ENCODE data around the gene AHCYL2. TPM values are rescaled to one million over a fixed set of nuclear protein-coding genes. Genes with fewer than 3 reads are reported as not detected.

The AHCYL2 gene
- total RNA-seq, 2 experiments from 2014 or later: 10.0 to 12.1 TPM

- H3K4me1 Mint-ChIP-seq: no peaks in the 10 kb centered on the region
- no peak overlapping the region for H3K27ac Mint-ChIP-seq
- peaks cover 10% of the 10 kb centered on the region for H3K27me3 Mint-ChIP-seq
- H3K4me3 Mint-ChIP-seq: no peak overlapping the region
- no peaks in the 10 kb centered on the region for H3K9me3 Mint-ChIP-seq
- POLR2A ChIA-PET: no interaction called here
- DNase-seq (no peak), ATAC-seq (ENCODE audit: low read depth) (no peak)
- no peaks in the 10 kb centered on the region for H3K36me3 Mint-ChIP-seq
Observed at GRCh38 chr7:129199406-129199805, 25.4 kb upstream of the AHCYL2 start.

DNA sequence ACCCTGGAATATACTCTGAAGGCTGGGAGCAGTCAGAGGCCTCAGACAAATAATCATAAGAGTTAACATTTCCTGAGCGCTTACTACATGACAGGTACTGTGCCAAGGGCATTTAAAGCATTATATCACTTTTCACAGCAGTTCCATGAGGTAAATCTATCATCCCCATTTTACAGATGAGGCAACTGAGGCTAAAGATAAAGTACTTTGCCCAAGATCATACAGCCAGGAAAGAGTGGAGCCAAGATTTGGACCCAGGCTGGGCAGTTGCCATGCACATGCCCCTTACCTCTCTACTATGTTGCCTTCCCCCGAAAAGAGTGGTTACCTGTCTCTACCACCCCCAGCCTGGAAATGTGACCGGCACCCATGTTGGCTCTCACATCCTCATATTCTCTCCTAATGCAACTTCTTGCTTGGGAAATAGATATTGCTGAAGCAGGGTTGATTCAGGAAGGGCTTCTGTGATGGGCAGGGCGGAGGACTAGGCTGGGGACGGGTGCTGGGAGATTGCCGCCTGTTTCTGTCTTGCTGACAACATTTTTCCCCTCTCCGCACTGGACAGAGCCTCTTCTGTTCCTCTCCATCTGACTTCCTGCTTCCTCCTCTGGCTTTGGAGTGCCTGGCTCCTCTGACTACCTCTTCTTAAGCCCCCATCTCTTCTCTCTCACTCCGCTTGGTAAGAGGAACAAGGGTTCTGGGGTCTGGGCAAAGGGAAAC lies 22.6 kb upstream of the AHCYL2 start:
- Mint-ChIP-seq H3K27ac (no peak overlapping the region), H3K4me1 (peaks cover 3% of the 10 kb centered on the region), H3K27me3 (peaks cover 6% of the 10 kb centered on the region), H3K9me3 (no peaks in the 10 kb centered on the region), H3K4me3 (no peak overlapping the region), H3K36me3 (no peaks in the 10 kb centered on the region)
- ATAC-seq (ENCODE audit: low read depth): no peak
- POLR2A ChIA-PET: no interaction called here
- no peak for DNase-seq

GRCh38 chr7:129203050-129203741 lies 21.6 kb upstream of the AHCYL2 start:
- H3K4me1 Mint-ChIP-seq: peaks cover 3% of the 10 kb centered on the region
- no peaks in the 10 kb centered on the region for H3K9me3 Mint-ChIP-seq
- no peak overlapping the region for H3K4me3 Mint-ChIP-seq
- ATAC-seq (ENCODE audit: low read depth) (no peak), DNase-seq (no peak)
- H3K27ac Mint-ChIP-seq: no peak overlapping the region
- POLR2A ChIA-PET: no interaction called here
- no peaks in the 10 kb centered on the region for H3K36me3 Mint-ChIP-seq
- peaks cover 5% of the 10 kb centered on the region for H3K27me3 Mint-ChIP-seq

DNA sequence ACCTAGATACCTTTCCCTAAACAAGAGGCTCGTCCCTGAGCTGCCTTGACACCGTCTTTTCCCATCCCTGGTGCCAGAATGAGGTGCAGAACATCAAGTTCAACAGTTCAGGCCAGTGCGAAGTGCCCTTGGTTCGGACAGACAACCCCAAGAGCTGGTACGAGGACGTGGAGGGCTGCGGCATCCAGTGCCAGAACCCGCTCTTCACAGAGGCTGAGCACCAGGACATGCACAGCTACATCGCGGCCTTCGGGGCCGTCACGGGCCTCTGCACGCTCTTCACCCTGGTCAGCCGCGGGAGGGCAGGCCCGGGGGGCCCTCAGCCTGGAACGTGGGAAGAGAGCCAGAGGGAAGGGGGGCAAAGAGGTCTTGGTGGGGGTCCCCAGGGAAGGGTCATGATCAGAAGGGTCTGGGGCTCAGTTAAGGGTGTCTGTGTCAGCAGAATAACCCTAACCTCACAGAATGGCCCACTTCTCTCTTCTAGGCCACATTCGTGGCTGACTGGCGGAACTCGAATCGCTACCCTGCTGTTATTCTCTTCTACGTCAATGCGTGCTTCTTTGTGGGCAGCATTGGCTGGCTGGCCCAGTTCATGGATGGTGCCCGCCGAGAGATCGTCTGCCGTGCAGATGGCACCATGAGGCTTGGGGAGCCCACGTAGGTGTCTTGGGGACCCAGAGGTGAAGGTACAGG lies 19.6 kb upstream of the AHCYL2 start:
- POLR2A ChIA-PET: no interaction called here
- no peak overlapping the region for H3K27ac Mint-ChIP-seq
- H3K36me3 Mint-ChIP-seq: no peaks in the 10 kb centered on the region
- H3K4me1 Mint-ChIP-seq: peaks cover 3% of the 10 kb centered on the region
- H3K4me3 Mint-ChIP-seq: no peak overlapping the region
- no peak for DNase-seq
- no peak for ATAC-seq (ENCODE audit: low read depth)
- no peaks in the 10 kb centered on the region for H3K9me3 Mint-ChIP-seq
- peaks cover 3% of the 10 kb centered on the region for H3K27me3 Mint-ChIP-seq

GRCh38 chr7:129205987-129206785 lies 18.6 kb upstream of the AHCYL2 start:
- H3K9me3 Mint-ChIP-seq: no peaks in the 10 kb centered on the region
- no peaks in the 10 kb centered on the region for H3K36me3 Mint-ChIP-seq
- POLR2A ChIA-PET: no interaction called here
- H3K4me3 Mint-ChIP-seq: no peak overlapping the region
- ATAC-seq (ENCODE audit: low read depth) (no peak), DNase-seq (no peak)
- peaks cover 3% of the 10 kb centered on the region for H3K27me3 Mint-ChIP-seq
- no peak overlapping the region for H3K27ac Mint-ChIP-seq
- peaks cover 5% of the 10 kb centered on the region for H3K4me1 Mint-ChIP-seq

DNA sequence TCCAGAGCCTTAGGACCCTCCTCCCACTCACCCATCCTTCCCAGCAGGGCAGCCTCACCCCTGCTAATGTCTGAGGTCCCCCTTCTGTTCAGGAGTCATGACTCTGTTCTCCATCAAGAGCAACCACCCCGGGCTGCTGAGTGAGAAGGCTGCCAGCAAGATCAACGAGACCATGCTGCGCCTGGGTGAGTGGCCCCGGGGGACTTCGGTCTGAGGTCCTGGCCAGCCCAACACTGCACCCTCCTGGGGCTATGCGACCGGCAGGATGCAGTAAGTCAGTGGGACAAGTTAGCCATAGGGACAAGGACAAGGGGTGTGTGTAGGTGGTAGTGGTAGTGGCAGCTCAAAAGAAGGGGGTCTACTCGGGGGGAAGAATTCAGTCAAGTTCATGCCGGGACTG lies 16.2 kb upstream of the AHCYL2 start:
- Mint-ChIP-seq H3K4me3 (no peak overlapping the region), H3K4me1 (peaks cover 5% of the 10 kb centered on the region), H3K27me3 (peaks cover 3% of the 10 kb centered on the region), H3K27ac (no peak overlapping the region), H3K9me3 (no peaks in the 10 kb centered on the region), H3K36me3 (no peaks in the 10 kb centered on the region)
- DNase-seq (no peak), ATAC-seq (ENCODE audit: low read depth) (no peak)
- POLR2A ChIA-PET: no interaction called here

GRCh38 chr7:129209067-129209926 lies 15.5 kb upstream of the AHCYL2 start:
- no peak for DNase-seq
- ATAC-seq (ENCODE audit: low read depth): no peak
- Mint-ChIP-seq H3K4me3 (no peak overlapping the region), H3K9me3 (no peaks in the 10 kb centered on the region), H3K27ac (no peak overlapping the region), H3K27me3 (peaks cover 3% of the 10 kb centered on the region), H3K36me3 (no peaks in the 10 kb centered on the region), H3K4me1 (peaks cover 5% of the 10 kb centered on the region)
- POLR2A ChIA-PET: no interaction called here

- DNase-seq (peak; percentile 83), ATAC-seq (ENCODE audit: low read depth) (peak; percentile 82)
- no peaks in the 10 kb centered on the region for H3K36me3 Mint-ChIP-seq
- no peak overlapping the region for H3K4me3 Mint-ChIP-seq
- H3K27me3 Mint-ChIP-seq: peaks cover 3% of the 10 kb centered on the region
- POLR2A ChIA-PET: no interaction called here
- peaks cover 5% of the 10 kb centered on the region for H3K4me1 Mint-ChIP-seq
- no peak overlapping the region for H3K27ac Mint-ChIP-seq
- no peaks in the 10 kb centered on the region for H3K9me3 Mint-ChIP-seq
Observed at GRCh38 chr7:129210256-129210988, 14.4 kb upstream of the AHCYL2 start.

GRCh38 chr7:129210989-129211312 lies 13.9 kb upstream of the AHCYL2 start:
- POLR2A ChIA-PET: no interaction called here

DNA sequence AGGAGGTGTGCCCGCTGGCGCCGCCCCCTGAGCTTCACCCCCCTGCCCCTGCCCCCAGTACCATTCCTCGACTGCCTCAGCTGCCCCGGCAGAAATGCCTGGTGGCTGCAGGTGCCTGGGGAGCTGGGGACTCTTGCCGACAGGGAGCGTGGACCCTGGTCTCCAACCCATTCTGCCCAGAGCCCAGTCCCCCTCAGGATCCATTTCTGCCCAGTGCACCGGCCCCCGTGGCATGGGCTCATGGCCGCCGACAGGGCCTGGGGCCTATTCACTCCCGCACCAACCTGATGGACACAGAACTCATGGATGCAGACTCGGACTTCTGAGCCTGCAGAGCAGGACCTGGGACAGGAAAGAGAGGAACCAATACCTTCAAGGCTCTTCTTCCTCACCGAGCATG lies 12.7 kb upstream of the AHCYL2 start:
- no peak for ATAC-seq (ENCODE audit: low read depth)
- H3K4me1 Mint-ChIP-seq: peaks cover 2% of the 10 kb centered on the region
- no peaks in the 10 kb centered on the region for H3K36me3 Mint-ChIP-seq
- DNase-seq: no peak
- POLR2A ChIA-PET: no interaction called here
- H3K27me3 Mint-ChIP-seq: peaks cover 3% of the 10 kb centered on the region
- no peaks in the 10 kb centered on the region for H3K9me3 Mint-ChIP-seq
- no peak overlapping the region for H3K4me3 Mint-ChIP-seq
- no peak overlapping the region for H3K27ac Mint-ChIP-seq

More at GRCh38 chr7:129210989-129211312, 13.9 kb upstream of the AHCYL2 start:
- DNase-seq: no peak
- Mint-ChIP-seq H3K9me3 (no peaks in the 10 kb centered on the region), H3K27ac (no peak overlapping the region), H3K36me3 (no peaks in the 10 kb centered on the region), H3K4me1 (peaks cover 3% of the 10 kb centered on the region), H3K4me3 (no peak overlapping the region), H3K27me3 (peaks cover 3% of the 10 kb centered on the region)
- no peak for ATAC-seq (ENCODE audit: low read depth)

DNA sequence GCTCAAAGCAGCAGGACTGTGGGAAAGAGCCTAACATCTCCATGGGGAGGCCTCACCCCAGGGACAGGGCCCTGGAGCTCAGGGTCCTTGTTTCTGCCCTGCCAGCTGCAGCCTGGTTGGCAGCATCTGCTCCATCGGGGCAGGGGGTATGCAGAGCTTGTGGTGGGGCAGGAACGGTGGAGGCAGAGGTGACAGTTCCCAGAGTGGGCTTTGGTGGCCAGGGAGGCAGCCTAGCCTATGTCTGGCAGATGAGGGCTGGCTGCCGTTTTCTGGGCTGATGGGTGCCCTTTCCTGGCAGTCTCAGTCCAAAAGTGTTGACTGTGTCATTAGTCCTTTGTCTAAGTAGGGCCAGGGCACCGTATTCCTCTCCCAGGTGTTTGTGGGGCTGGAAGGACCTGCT lies 12.2 kb upstream of the AHCYL2 start:
- H3K9me3 Mint-ChIP-seq: no peaks in the 10 kb centered on the region
- H3K4me1 Mint-ChIP-seq: peaks cover 2% of the 10 kb centered on the region
- DNase-seq (no peak), ATAC-seq (ENCODE audit: low read depth) (no peak)
- H3K27me3 Mint-ChIP-seq: peaks cover 3% of the 10 kb centered on the region
- no peak overlapping the region for H3K4me3 Mint-ChIP-seq
- H3K27ac Mint-ChIP-seq: no peak overlapping the region
- POLR2A ChIA-PET: no interaction called here
- no peaks in the 10 kb centered on the region for H3K36me3 Mint-ChIP-seq

GRCh38 chr7:129213828-129214227 lies 11.0 kb upstream of the AHCYL2 start:
- no peak overlapping the region for H3K4me3 Mint-ChIP-seq
- no peaks in the 10 kb centered on the region for H3K36me3 Mint-ChIP-seq
- H3K27me3 Mint-ChIP-seq: no peaks in the 10 kb centered on the region
- no peak overlapping the region for H3K27ac Mint-ChIP-seq
- ATAC-seq (ENCODE audit: low read depth) (no peak), DNase-seq (no peak)
- POLR2A ChIA-PET: interaction anchor here (0.7 kb wide), 1 partner anchor 866 kb away, joined by 4 read pairs; no protein-coding TSS in a partner anchor
- peaks cover 4% of the 10 kb centered on the region for H3K4me1 Mint-ChIP-seq
- H3K9me3 Mint-ChIP-seq: no peaks in the 10 kb centered on the region
